Hindlimb muscle (tissue), 1 donor: ENCODE measurements around the gene MRPL53. TPM values are rescaled to one million over a fixed set of nuclear protein-coding genes. Genes with fewer than 3 reads are reported as not detected.
A peak's percentile ranks its signal among the peaks of the same experiment; 100 is the strongest.
"Not testable (repeated sequence)": the region's sequence is repeated elsewhere in the genome, so short reads cannot be mapped to it uniquely, and the experiment has no call there.

ENCODE experiments used
- DNase-seq: peaks from one replicate; pipeline ENCODE4 v3.0.0-alpha.2; 2013
- polyA plus RNA-seq: library from polyadenylated mRNA; unstranded; fragments of 120-200 nt; gene quantifications from one replicate; pipeline ENCODE4 v1.2.1, GENCODE V29; 2013; ENCODE audit not compliant: insufficient read length

MRPL53 gene
- polyA plus RNA-seq, 1 donor: 93.4 TPM

- DNase-seq: peak; percentile 29
Measured at GRCh38 chr2:74502147-74502719, 29.8 kb upstream of the MRPL53 start.

DNA sequence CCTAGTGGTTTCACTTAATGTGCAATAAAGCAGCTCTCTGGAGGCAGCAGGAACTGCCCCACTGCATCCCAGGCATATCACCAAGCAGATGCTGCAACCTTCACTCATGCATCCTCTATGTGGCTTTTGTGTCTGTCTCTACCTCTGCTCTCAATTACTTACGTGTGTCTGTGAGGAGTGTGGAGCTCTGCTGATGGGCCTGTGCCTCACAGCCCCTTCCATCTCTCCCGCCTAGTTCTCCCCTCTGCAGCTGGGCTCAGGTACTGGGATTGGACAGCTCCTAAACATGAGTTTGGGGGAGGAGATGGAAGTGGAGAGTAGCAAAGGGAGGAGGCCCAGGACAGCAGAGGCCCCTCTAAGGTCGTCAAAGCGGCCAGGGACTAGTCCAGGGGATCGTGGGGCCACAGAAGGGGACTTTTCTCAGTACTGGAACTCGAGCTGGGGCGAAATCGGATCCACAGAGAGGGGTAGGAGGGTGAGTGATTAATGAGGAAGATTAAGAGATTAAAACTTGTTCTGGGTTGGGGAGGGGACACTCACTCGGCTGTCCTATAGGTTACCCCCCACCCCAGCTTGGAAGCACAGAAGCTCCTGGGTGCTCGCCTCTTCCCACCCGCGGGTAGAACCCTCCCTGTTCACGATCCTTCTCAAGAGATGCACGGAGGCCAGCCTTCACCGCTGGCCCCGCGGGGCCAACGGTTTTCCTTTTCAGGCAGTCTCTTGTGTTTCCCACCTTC is 29.0 kb upstream of the MRPL53 start:
- no peak for DNase-seq

- DNase-seq: no peak
Measured at GRCh38 chr2:74500578-74500946, 28.1 kb upstream of the MRPL53 start.

DNA sequence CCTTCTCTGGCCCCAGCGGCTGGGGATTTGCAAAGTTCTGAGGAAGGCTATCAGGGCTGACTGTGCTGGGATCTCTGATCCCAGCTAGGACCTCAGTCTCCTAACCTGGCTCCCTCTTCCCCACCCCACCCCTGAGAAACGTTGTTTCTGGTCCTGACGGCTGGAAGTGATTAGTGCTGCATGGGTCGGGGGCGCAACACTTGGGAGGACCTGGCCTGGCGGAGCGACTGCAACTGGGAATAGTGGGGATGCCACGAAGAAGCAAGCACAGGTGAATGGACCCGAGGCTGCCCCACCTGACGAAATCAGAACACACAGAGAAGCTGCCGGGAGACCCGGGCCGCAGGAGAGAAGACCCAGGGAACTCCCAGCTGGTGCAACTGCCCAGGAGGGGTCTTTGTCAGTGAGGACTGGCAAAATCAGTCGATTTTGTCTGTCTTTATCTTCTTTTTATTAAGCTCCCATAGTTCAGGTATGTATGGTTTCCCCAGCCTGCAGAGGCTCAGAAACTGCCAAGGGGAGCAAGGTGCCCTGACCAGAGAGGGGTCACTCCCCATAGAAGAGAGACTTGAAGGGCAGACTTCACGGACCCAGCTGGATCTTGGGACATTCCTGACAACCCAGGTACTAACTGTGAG is 27.6 kb upstream of the MRPL53 start:
- no peak for DNase-seq

DNA sequence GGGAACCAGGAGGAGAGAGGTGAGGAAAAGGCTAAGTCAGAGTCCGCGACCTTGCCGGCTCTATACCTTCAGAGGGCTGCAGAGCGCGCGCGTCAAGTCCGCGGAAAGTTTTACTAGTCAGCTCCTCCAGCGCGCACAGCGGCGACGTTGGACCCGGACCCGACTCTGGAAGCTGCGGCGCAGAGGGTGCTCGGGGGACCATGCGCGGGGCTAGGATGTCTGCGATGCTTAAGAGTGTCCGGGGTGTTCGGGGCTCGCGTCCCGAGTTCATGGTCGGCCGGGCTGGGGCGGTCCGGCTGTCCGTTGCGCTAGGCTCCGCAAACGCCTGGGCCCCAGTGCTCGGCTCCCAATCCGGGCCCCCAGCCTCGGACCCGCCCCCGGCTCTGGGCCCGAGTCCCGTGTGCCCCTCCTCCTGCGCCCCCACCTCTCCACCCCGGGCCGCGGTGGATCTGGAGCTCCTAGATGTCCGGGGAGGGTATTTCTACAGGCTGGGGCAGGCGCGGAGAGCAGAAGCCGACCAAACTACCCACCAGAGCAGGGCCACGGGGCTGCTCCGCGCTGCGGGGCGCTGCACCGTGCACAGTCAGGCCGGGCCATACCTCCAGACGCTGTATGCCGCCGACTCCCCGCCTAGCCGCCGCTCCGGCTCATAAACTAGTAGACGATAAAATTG is 26.9 kb upstream of the MRPL53 start, which contains the start of gene LBX2:
Gene LBX2 (minus strand): TSS at position 337 of the 673 bp plus-strand sequence. CDS start 66 bp downstream, at position 271.
- DNase-seq: peak; percentile 27

- peak; percentile 19 for DNase-seq
Measured at GRCh38 chr2:74498500-74499266, 26.2 kb upstream of the MRPL53 start.

- DNase-seq: no peak
Measured at GRCh38 chr2:74497777-74498499, 25.5 kb upstream of the MRPL53 start.

DNA sequence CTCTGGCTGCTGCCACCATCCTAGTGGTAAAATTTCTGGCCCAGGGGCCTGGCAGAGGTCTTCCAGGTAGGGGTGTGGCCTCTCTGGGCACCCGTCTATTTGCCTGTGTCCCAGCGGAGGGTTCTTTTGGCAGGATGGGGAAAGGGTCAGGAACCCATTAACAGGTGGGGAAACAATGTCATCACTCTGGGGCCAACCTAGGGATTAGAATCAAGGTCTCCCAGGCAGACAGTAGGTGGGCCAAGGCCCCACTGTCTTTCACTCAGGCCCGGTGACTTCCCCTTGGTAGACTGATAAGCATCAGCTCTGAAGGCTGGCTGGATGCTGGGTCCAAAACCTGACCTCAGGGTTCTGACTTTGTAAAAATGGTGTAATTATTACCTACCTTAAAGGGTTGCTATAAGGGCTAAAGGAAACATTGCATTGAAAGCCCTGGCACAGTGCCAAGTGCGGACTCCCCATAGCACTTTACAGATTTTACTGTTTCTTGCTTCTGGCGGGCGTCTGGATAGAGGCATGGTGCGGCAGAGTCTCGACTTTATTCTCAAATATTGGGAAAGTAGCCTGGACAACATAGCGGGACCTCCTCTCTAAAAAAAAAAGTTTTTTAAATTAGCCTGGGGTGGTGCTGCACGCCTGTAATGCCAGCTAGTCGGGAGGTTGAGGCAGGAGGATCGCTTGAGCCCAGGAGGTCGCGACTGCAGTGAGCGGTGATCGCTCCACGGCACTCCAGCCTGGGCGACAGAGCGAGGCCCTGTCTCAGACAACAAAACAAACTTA is 24.7 kb upstream of the MRPL53 start:
- no peak for DNase-seq

GRCh38 chr2:74495440-74495839 is 23.0 kb upstream of the MRPL53 start:
- DNase-seq: no peak

DNA sequence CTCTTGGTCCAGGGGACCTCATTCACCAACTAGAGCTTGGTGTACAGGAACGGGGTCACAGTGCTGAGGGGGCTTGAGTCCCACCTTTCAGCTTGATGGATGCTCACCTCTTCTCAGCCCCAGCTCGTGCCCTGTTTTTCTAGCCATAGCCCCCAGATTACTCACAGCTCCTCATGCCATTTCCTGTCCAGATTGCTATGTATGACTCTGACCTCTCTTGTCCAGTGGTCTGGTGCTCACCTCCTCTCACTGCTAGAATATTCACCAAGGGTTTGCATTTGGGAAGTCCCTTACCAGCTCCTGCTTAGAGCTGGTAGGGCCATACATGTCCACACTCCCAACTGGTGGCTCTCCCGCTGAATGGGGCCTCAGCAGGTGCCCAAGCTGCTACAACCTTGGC is 21.1 kb upstream of the MRPL53 start:
- no peak for DNase-seq

GRCh38 chr2:74491648-74492544 is 19.4 kb upstream of the MRPL53 start:
- no peak for DNase-seq

DNA sequence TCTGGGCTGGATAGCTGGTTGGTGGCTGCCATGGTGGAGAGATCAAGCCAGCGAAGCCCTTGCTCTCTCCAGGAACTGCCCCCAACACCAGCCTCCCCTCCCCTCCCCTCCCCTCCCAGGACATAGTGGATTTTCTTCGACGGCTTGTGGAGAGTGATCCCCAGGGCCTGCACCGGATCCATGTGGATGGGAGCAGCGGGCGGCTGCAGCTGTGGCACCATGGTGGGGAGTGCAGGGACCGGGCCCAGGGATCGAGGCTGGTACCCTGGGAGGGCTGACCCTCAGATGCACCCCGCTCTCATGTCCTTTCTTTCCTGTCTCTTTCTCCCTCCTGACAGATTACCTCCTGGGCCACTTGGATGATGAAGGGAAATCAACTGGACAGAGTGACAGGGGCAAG is 17.4 kb upstream of the MRPL53 start:
- no peak for DNase-seq

DNA sequence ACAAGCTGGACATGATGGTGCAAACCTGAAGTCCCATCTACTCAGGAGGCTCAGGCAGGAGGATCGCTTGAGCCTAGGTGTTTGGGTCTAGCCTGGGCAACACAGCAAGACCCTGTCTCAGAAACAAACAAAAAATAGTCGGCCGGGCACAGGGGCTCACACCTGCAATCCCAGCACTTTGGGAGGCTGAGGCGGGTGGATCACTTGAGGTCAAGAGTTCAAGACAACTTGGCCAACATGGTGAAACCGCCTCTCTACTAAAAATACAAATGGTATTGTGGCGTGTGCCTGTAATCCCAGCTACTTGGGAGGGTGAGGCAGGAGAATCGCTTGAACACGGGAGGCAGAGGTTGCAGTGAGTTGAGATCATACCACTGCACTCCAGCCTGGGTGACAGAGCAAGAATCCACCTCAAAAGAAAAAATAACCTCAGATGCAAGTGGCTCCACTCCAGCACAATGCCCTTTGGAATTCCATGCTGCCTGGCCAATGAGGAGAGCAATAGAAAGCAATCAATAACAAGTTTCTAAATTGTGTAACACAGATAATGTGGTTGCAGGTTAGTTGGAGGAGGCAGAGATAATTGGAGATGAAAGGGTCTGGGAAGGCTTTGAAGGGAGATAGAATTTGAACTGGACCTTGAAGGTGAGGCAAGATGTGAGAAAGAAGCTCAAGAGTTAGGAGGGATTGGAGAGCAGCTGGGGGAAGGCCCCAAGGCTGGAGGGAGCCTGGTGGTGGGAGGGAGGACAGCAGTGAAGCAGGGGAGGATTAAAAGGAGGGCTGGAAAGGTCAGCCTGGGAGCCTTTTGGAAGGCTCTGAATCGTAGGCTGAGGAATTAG is 16.4 kb upstream of the MRPL53 start:
- no peak for DNase-seq

DNA sequence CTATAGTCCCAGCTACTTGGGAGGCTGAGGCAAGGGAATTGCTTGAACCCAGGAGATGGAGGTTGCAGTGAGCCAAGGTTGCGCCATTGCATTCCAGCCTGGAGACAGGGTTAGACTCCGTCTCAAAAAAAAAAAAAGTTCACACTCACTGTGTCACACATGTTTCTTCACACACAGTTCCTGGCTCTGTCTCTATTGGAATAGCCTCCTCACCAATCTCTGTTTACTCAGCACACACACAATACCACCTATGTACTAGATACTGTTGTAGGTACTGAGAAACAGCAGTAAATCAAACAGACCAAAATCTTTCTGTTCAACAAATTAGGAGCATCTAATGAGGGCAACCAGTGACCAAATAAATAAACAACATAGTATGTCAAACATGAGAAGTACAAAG is 13.7 kb upstream of the MRPL53 start:
- DNase-seq: no peak

GRCh38 chr2:74483675-74484164 is 11.2 kb upstream of the MRPL53 start:
- DNase-seq: not testable (repeated sequence)

- DNase-seq: peak; percentile 96
Measured at GRCh38 chr2:74482801-74483674, 10.6 kb upstream of the MRPL53 start, which contains the start of the genes CCDC142 and TTC31. Gene CCDC142 (minus strand): TSS chr2:74482998. CDS start chr2:74482837, 161 bp downstream. Gene TTC31 (plus strand): TSS chr2:74483081. CDS start chr2:74483096, 15 bp downstream.
